Measurements from ENCODE around the gene KIAA0319L. TPM values are rescaled to one million over a fixed set of nuclear protein-coding genes. Genes with fewer than 3 reads are reported as not detected.

The KIAA0319L gene
- total RNA-seq, 1 donor from 2014 or later: 48.6 TPM

DNA sequence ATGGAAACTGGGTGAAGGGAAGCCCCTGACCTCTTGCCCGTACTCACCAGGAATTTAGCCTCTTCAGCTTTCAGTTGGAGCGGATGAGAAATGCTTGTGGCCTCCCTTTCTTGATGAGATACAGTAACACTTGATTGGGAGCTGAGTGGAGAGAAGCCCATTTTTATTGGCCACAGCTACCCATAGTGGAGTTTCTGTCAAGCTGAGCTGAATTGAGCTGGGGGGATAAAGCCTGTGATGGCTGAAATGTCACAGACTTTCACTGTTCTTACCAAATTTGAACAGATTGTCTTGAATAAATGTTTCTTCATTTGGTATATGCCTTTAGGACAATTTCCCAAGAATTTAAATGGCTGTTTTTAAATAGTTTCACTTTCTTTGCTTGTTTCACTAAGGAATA, 162.8 kb downstream of the KIAA0319L start:
- no peak overlapping the region for H3K4me3 Mint-ChIP-seq
- no peak overlapping the region for H3K27ac Mint-ChIP-seq
- H3K9me3 Mint-ChIP-seq: no peaks in the 10 kb centered on the region
- no peak for TF ChIP-seq CTCF (conservative IDR thresholded peaks at IDR 0.05)
- no peaks in the 10 kb centered on the region for H3K27me3 Mint-ChIP-seq
- no peak for DNase-seq (ENCODE audit: extremely low spot score, unreplicated experiment)
- peaks cover 13% of the 10 kb centered on the region for H3K4me1 Mint-ChIP-seq (ENCODE audit: unreplicated experiment)
- H3K36me3 Mint-ChIP-seq: peaks cover 42% of the 10 kb centered on the region

DNA sequence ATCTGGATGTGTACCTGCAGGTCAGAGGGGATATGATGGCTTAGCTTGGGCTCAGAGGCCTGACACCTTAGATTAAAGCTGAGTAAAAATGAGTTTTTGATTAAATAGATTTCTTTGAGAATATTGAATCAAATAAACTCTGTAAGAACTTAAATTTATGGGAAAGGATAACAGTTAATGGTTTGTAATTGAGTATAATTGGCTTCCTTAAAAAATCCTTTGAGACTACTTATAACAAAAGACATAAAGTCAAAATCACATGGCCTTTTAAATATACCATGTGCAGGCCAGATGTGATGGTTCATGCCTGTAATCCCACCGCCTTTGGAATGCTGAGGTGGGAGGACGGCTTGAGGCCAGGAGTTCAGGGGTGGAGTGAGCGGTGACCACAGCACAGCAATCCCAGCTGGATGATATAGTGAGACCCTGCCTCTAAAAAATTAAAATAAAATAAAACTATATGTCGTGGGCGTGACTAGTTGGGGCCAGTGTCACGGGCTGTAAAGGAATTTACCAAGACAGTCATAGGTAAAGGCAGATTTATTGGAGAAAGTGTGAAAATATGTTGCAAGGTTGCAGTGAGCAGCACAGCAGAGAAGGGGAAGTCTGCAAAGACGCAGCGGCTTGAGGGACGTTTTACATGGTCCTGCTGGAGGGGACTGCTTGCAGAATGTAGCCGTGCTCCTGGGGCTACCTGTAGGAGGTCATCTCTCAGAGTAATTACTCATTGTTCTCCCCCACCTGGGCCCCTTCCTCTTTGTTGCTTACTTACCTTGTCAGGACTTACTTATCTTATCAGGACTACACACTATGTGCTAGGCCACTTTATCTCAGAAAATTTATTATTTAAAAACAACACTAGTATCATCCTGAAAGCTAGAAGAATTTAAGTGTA, 166.4 kb downstream of the KIAA0319L start:
- DNase-seq (ENCODE audit: extremely low spot score, unreplicated experiment): no peak
- H3K36me3 Mint-ChIP-seq: peaks cover 41% of the 10 kb centered on the region
- H3K27me3 Mint-ChIP-seq: no peaks in the 10 kb centered on the region
- no peak for TF ChIP-seq CTCF (conservative IDR thresholded peaks at IDR 0.05)
- no peak overlapping the region for H3K4me3 Mint-ChIP-seq
- H3K4me1 Mint-ChIP-seq (ENCODE audit: unreplicated experiment): peaks cover 13% of the 10 kb centered on the region
- no peaks in the 10 kb centered on the region for H3K9me3 Mint-ChIP-seq
- peak overlapping the region; percentile 21 for H3K27ac Mint-ChIP-seq

DNA sequence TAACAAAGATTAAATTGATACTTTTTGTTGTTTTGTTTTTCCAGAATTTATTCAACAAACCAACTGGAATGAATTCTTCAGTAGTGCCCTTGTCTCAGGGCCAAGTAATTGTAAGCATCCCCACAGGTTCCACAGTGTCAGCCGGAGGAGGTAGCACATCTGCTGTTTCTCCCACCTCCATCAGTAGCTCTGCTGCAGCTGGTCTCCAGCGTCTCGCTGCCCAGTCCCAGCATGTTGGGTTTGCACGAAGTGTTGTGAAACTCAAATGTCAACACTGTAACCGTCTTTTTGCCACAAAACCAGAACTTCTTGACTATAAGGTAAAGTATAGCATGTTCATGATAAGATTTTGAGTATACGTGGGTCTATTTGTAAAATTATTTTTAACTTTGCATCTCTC, 170.2 kb downstream of the KIAA0319L start:
- DNase-seq (ENCODE audit: extremely low spot score, unreplicated experiment): no peak
- peaks cover 13% of the 10 kb centered on the region for H3K4me1 Mint-ChIP-seq (ENCODE audit: unreplicated experiment)
- TF ChIP-seq CTCF (conservative IDR thresholded peaks at IDR 0.05): no peak
- no peak overlapping the region for H3K4me3 Mint-ChIP-seq
- H3K27me3 Mint-ChIP-seq: no peaks in the 10 kb centered on the region
- no peak overlapping the region for H3K27ac Mint-ChIP-seq
- no peaks in the 10 kb centered on the region for H3K9me3 Mint-ChIP-seq
- peaks cover 42% of the 10 kb centered on the region for H3K36me3 Mint-ChIP-seq

GRCh38 chr1:35386290-35386689, 170.9 kb downstream of the KIAA0319L start:
- Mint-ChIP-seq H3K9me3 (no peaks in the 10 kb centered on the region), H3K27ac (no peak overlapping the region), H3K36me3 (peaks cover 45% of the 10 kb centered on the region), H3K4me3 (no peak overlapping the region), H3K4me1 (ENCODE audit: unreplicated experiment) (peaks cover 13% of the 10 kb centered on the region), H3K27me3 (no peaks in the 10 kb centered on the region)
- DNase-seq (ENCODE audit: extremely low spot score, unreplicated experiment): no peak
- TF ChIP-seq CTCF (conservative IDR thresholded peaks at IDR 0.05): no peak

Other genes starting within 250 kb of the KIAA0319L start
- 21.8 and 27.2 TPM in 2 replicates for gene NCDN, start 396 bp upstream of the KIAA0319L start, total RNA-seq (ENCODE audit: low replicate concordance)
- 1.3 and 1.4 TPM in 2 replicates for gene TFAP2E, start 15.9 kb upstream of the KIAA0319L start, total RNA-seq (ENCODE audit: low replicate concordance)
- gene PSMB2, start 84.1 kb upstream of the KIAA0319L start, total RNA-seq (ENCODE audit: low replicate concordance): 62.9 and 66.3 TPM in 2 replicates
- gene C1orf216, start 161.5 kb upstream of the KIAA0319L start, total RNA-seq (ENCODE audit: low replicate concordance): 3.3 and 10.0 TPM in 2 replicates
- gene CLSPN, start 212.6 kb upstream of the KIAA0319L start, total RNA-seq (ENCODE audit: low replicate concordance): 11.2 and 29.7 TPM in 2 replicates